ENCODE results near the gene AP1M2.
"Not testable (repeated sequence)": the region's sequence is repeated elsewhere in the genome, so short reads cannot be mapped to it uniquely, and the experiment has no call there.

AP1M2 gene

GRCh38 chr19:10601999-10602329 lies 14.9 kb upstream of the AP1M2 start:
- no peak for DNase-seq (ENCODE audit: low read depth, low spot score)

- no peak for DNase-seq (ENCODE audit: low read depth, low spot score)
Measured at GRCh38 chr19:10600149-10600548, 13.0 kb upstream of the AP1M2 start.

GRCh38 chr19:10593820-10594637 lies 6.9 kb upstream of the AP1M2 start:
- DNase-seq (ENCODE audit: low read depth, low spot score), result no peak

GRCh38 chr19:10593148-10593547 lies 6.0 kb upstream of the AP1M2 start:
- DNase-seq (ENCODE audit: low read depth, low spot score), result no peak

DNA sequence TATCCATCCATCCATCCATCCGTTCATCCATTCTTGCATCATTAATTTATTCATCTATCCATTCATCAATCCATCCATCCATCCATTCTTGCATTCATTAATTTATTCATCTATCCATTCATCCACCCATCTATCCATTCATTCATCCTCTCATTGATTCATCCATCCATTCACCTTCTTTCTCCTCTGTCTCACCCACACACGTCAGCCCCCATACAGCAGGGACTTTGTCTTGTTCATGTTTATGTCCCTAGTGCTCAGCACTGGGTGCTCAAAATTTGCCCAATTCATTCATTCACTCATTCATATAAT lies 683 bp upstream of the AP1M2 start:
- DNase-seq (ENCODE audit: low read depth, low spot score), result no peak

- no peak for DNase-seq (ENCODE audit: low read depth, low spot score)
Measured at GRCh38 chr19:10586396-10586795, 716 bp downstream of the AP1M2 start.

DNA sequence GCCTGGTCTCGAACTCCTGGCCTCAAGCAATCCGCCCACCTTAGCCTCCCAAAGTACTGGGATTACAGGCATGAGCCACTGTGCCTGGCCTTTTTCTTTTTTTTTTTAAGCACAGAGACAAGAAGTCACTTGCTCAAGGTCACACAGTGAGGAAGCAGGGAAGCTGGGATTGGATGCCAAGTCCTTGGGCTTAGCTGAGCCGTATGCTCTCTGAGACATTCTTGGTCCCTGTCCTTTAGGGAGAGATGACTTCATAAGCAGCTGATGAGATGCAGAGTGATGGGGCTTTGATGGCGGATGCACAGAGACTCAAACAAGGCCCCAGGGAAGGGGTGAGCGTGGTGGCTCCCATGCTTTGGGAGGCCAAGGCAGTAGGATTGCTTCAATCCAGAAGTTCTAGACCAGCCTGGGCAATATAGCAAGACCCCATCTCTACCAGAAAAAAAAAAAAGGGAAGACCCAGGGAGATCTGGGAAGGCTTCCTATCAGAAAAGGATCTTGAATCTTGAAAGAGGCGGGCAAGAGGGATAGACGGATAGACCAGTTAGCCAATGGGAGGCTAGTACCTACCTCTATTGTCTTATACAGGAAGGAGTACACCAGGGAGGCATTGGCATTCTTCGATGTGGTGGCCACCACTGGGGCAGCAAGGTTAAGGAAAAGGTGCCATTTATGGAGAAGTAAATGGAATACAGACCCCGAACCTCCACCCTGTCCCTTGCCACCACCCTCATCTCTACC lies 3.9 kb downstream of the AP1M2 start:
- DNase-seq (ENCODE audit: low read depth, low spot score), result no peak

- DNase-seq (ENCODE audit: low read depth, low spot score), result no peak
Measured at GRCh38 chr19:10582091-10582490, 5.0 kb downstream of the AP1M2 start.

- peak; percentile 76 for DNase-seq (ENCODE audit: low read depth, low spot score)
Measured at GRCh38 chr19:10580979-10581631, 6.0 kb downstream of the AP1M2 start.

DNA sequence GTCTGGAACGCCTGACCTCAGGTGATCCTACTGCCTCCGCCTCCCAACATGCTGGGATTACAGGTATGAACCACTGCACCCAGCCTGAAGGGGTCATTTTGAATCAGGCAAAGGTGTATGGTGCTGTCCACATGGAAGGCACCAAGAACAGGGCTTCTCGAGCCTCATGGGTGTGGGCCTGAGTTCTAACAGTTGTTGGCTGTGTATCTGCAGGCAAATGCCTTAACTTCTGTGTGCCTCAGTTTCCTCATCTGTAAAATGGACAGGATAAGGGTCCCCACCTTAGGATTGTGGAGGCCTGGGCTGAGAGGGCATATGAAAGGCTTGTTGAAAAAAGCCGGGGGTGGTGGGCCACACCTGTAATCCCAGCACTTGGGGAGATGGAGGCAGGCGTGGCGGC lies 9.2 kb downstream of the AP1M2 start:
- DNase-seq (ENCODE audit: low read depth, low spot score), result no peak

GRCh38 chr19:10575011-10575716 lies 11.9 kb downstream of the AP1M2 start:
- no peak for DNase-seq (ENCODE audit: low read depth, low spot score)

- DNase-seq (ENCODE audit: low read depth, low spot score), result no peak
Measured at GRCh38 chr19:10574462-10574861, 12.7 kb downstream of the AP1M2 start.

GRCh38 chr19:10573793-10574192 lies 13.3 kb downstream of the AP1M2 start:
- not testable (repeated sequence) for DNase-seq (ENCODE audit: low read depth, low spot score)

GRCh38 chr19:10568826-10569651 lies 18.1 kb downstream of the AP1M2 start, which contains the start of gene CDKN2D:
Gene CDKN2D, minus strand, starts transcription at chr19:10568979. Its CDS starts 326 bp downstream, at chr19:10568653.
- DNase-seq (ENCODE audit: low read depth, low spot score), result peak; percentile 99

- no peak for DNase-seq (ENCODE audit: low read depth, low spot score)
Measured at GRCh38 chr19:10568062-10568825, 18.9 kb downstream of the AP1M2 start.

DNA sequence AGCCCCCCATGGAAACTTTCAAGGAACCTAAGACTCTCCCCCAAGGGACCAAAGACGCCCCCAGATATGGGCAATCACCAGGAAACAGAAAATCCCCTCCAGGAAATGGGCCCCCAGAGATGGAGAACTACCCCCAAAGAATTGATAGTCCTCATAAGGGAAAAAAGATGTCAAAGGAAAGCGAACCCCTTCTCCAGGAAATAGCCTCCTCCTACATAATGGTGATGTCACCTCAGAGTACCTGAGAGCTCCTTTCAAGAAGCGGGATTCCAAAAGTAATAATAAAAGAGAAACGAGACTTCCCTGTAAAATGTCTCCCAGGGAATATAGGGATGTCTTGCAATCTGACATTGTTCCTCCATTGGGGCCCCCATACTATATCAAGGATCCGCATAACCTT lies 19.5 kb downstream of the AP1M2 start:
- no peak for DNase-seq (ENCODE audit: low read depth, low spot score)

DNA sequence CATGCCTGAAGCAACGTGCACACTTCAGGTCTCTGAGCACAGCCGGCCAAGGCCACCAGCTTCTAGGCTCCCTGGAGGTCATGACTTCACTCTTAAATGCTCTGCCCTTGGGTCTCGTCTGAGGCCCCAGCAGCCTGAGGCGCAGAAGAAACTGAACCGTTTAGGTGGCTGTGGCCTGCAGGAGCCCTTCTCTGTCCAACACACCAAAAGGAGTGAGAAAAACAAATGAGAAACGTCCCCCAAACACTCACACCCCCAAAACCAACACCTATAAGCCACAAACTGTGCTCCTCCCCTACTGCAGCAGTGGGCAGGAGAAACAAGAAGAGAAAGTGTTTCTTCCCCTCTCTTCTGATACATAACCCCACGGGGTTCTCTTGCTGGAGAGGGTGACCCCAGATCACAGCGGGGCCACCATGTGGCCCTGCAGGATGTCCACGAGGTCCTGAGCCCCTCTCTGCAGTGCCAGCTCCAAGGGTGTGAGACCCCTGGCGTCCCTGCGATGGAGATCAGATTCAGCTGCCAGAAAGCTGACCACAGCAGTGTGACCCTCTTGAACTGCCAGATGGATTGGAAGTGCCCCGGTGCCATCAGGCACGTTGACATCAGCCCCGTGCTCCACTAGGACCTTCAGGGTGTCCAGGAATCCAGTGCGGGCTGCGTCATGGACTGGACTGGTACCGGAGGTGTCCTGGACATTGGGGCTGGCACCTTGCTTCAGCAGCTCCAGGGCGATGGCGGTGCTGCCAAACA lies 20.3 kb downstream of the AP1M2 start:
- DNase-seq (ENCODE audit: low read depth, low spot score), result no peak

- no peak for DNase-seq (ENCODE audit: low read depth, low spot score)
Measured at GRCh38 chr19:10566408-10566657, 20.8 kb downstream of the AP1M2 start.

GRCh38 chr19:10565567-10566407 lies 21.3 kb downstream of the AP1M2 start, which contains the start of gene KRI1:
Gene KRI1, minus strand, starts transcription at chr19:10566010. Its CDS starts 11 bp downstream, at chr19:10565999.
- DNase-seq (ENCODE audit: low read depth, low spot score), result peak; percentile 93
